NCI-H2196 treated with DMSO at 0.1 percent for 48 hours (cell line): ENCODE measurements around the gene HIRIP3.

Experiments used
- DNase-seq: peaks from one replicate; lab custom pipeline; 2025; ENCODE audit not compliant: unreplicated experiment; lab: John Stamatoyannopoulos, UW

The HIRIP3 gene

GRCh38 chr16:29999605-30000004 lies 4.2 kb upstream of the HIRIP3 start:
- no peak for DNase-seq

GRCh38 chr16:29996766-29997250 lies 1.4 kb upstream of the HIRIP3 start:
- DNase-seq = no peak

- peak; percentile 89 for DNase-seq
Measured at GRCh38 chr16:29995911-29996765, 721 bp upstream of the HIRIP3 start, which contains the start of gene INO80E. Gene INO80E, plus strand, starts transcription at chr16:29996241. Its CDS starts 70 bp downstream, at chr16:29996311.

DNA sequence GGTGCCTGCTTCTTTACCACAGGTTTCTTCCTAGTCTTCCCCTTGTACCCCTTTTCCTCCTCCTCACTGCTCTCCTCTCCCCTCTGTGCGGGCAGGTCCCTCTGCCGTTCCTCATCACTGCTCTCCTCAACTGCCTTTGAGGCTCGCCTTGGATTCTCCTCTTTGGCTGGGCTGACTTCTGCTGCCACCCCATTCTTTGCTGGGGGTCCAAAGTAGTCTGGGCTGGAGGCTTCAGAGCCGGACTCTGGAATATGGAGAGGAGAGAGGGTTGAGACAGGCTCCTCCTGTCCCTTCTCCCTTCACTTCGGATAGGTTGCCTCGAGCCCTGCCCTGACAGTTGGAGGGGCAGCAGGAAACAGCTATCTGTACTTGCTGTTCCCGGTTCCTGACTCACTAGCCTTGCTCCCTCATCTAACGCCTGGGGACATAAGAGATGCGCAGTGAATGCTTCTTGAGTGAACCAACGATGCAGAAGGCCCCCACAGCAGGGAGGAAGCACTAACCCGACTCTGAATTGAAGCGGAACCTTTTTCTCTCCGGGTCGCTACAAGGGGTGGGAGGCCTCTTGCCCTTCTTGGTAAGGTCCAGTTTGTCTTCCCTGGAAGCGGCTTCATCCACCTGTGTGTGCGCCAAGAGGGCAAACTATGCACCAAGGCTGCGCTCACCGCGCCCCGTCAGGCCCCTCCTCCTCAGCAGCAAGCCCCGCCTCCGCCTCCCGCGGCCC lies 655 bp downstream of the HIRIP3 start:
- peak; percentile 68 for DNase-seq

- DNase-seq = no peak
Measured at GRCh38 chr16:29993903-29994599, 1.4 kb downstream of the HIRIP3 start.

DNA sequence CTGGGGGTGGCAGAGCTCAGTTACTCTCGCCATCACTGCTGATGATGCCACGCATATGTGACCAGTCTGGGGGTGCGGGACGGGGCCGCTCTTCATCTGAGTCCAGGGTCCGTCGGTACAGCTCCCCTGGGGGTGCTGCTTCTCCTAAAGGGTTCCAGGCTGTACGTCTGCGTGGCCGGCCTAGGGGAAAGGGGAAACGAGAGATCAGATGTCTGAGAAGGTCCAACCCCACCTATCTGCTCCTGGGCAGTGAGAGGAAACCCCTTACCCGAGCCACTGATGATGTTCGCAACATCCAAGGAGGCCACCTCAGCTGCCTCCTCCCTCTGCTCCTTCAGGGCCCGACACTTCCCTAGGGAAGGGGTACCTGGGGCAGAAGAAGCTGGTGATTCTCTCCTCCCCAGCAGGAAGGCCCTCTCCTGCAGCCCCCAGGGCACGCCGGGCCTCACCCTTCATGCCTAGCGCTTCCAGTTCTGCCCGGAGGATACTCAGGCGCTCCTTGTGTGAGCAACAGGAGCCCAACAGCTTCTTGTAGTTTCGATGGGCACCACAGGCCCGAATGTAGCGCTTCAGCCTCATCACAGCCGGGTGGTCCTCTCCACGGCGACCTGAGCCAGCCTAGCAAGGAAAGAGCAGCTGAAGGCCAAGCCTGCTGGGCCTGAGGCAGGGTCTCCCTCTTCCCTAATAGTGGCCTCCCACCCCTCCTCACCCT lies 2.1 kb downstream of the HIRIP3 start:
- no peak for DNase-seq

DNA sequence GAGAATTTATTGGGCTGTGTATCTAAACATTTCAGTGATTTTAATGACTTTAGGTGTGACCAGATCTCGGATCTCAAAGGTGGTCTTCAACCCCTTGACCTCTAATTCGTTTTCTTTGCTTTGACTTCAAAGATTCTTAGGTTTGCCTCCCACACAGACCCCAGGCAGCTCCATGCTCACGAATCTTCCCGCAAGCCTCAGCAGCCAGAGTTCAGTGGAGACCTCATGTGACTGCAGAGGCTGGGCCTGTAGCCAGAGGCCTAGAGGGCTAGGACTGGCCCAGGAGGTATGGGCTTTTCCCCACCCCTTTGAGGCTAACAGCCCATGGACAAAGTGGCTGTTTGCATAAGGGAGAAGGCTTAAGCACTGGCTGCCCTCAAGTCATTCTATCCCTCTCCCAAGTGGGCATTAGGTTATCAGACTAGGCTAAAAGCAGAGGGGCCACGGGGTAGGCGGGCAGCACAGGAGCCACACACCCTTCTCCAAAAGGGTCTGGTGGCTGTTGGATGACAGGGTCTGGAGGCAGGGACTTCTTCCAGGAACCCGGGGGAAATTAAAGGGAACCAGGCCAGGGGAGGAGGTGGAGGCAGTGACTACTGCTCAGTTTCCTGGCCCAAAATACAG lies 3.0 kb downstream of the HIRIP3 start:
- peak; percentile 70 for DNase-seq

DNA sequence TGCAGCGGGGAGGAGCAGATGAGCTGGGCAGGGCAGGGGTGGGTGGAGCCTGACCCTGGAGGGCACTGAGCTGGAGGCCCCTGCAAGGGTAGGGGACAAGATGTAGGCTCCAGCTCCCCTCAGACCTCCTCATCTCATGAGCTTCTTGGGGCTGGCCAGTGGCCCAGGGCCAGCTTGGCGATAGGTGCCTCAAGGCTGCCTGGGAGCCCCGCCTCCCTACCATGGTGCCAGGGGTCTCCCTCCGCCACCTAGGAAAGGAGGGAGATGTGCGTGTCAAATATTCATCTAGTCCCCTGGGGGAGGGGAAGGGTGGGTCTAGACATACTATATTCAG lies 3.9 kb downstream of the HIRIP3 start:
- DNase-seq = no peak

- DNase-seq = no peak
Measured at GRCh38 chr16:29990883-29991570, 4.4 kb downstream of the HIRIP3 start.

GRCh38 chr16:29990034-29990433 lies 5.4 kb downstream of the HIRIP3 start:
- no peak for DNase-seq

DNA sequence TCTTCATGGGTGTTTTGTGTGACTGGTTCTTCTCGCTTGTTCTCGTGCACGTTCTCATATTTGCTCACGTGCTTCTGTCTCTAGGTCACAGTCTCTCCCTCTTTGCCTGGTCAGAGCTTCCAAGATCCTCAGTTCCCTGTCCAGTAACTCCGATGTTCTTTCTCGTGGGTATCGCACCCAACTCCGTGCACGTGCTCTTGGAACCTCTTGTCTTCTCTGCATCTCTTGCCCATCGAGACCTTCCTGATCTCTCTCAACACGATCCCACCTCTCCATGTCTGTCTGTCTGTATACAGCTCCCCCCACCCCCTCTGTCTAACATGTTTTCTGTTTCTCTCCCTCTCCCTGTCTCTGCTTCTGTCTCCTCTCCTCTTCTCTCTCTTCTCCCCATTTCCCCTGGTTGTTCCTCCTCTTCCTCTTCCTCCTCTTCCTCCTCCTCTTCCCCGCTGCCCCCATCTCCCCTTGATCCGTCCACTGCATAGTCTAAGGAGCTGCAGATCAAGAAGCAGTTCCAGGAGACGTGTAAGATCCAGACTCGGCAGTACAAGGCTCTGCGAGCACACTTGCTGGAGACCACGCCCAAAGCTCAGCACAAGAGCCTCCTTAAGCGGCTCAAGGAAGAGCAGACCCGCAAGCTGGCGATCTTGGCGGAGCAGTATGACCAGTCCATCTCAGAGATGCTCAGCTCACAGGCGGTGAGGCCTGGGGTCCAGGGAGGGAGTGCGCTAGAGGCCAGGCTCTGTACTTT lies 6.1 kb downstream of the HIRIP3 start:
- no peak for DNase-seq

DNA sequence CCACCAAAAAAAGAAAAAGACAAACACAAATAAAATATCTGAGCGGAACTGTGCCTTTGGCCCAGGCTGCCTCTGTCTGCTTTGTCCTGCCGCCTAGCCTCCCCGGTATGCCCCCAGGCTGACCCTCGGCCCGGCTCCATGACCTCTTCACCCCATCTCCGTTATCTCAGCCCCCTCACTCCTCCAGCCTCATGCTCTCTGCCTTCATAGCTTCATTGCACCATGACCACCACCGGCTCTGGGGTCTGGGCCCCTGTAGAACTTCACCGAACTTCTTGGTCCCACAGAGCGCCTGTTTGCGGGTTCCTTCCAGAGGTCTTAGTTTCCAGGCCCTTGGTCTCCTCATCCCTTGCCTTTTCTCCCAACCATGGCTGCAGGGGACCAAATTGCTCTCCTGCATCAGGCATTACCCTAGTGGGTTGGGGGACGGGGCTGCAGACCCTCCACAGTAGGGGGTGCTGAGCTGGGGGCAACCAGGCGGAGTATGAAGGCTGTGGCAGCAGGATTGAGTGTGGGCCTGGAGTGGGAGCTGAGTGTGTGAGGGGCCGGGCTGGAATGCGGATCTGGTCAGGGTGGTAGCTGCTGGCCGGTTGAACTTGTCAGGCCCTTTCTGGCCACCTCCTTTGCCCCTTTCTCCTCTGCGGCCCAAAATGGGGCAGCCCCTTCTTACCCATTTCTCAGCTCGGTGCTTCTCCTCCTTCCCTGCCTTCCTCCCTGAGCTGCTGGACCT lies 6.9 kb downstream of the HIRIP3 start:
- no peak for DNase-seq

DNA sequence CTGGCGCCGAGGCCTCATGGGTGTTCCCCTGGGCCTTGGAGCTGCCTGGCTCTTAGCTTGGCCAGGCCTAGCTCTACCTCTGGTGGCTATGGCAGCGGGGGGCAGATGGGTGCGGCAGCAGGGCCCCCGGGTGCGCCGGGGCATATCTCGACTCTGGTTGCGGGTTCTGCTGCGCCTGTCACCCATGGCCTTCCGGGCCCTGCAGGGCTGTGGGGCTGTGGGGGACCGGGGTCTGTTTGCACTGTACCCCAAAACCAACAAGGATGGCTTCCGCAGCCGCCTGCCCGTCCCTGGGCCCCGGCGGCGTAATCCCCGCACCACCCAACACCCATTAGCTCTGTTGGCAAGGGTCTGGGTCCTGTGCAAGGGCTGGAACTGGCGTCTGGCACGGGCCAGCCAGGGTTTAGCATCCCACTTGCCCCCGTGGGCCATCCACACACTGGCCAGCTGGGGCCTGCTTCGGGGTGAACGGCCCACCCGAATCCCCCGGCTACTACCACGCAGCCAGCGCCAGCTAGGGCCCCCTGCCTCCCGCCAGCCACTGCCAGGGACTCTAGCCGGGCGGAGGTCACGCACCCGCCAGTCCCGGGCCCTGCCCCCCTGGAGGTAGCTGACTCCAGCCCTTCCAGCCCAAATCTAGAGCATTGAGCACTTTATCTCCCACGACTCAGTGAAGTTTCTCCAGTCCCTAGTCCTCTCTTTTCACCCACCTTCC lies 7.9 kb downstream of the HIRIP3 start:
- no peak for DNase-seq

GRCh38 chr16:29986931-29987330 lies 8.5 kb downstream of the HIRIP3 start:
- no peak for DNase-seq

DNA sequence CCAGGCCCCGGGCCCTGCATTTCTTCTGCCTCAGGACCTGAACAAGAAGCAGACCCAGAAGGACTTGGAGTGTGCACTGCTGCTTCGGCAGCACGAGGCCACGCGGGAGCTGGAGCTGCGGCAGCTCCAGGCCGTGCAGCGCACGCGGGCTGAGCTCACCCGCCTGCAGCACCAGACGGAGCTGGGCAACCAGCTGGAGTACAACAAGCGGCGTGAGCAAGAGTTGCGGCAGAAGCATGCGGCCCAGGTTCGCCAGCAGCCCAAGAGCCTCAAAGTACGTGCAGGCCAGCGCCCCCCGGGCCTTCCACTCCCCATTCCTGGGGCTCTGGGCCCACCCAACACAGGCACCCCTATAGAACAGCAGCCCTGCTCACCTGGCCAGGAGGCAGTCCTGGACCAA lies 9.2 kb downstream of the HIRIP3 start:
- no peak for DNase-seq

- no peak for DNase-seq
Measured at GRCh38 chr16:29985271-29985811, 10.1 kb downstream of the HIRIP3 start.

DNA sequence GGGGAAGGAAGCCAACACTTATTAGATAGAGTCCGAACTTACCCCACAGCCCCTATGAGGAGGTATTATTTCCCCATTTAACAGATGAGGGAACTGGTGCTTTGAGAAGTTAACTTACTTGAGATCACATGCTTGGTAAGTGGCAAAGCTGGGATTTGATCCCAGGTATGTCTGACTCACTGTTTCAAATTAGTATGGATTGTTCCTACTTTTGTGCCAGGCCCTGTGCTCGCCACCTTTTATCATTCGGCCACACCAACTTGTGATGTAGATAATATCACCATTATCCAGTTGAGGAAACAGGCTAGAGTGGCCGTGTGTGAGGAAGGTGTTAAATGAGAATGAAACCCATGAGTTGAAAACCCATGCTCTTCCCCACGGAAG lies 10.7 kb downstream of the HIRIP3 start:
- no peak for DNase-seq
